Measurements from ENCODE around the gene ZMYM3. TPM values are rescaled to one million over a fixed set of nuclear protein-coding genes. Genes with fewer than 3 reads are reported as not detected.

Gene ZMYM3
- total and polyA plus RNA-seq, 2 donors (not counting 1 experiment from before 2014, with no cell fraction given) = 21.8 to 40.6 TPM

- POLR2A ChIA-PET = interaction anchor here (0.6 to 0.7 kb wide), 2 partner anchors 130 to 440 kb away, joined by 3 read pairs; no protein-coding TSS in a partner anchor
Measured at GRCh38 chrX:71216485-71216884, 37.5 kb downstream of the ZMYM3 start.

More at GRCh38 chrX:71216485-71216884, 37.5 kb downstream of the ZMYM3 start:
- no peaks in the 10 kb centered on the region for H3K9me3 Mint-ChIP-seq (ENCODE audit: insufficient read depth)
- no peak overlapping the region for H3K4me3 Mint-ChIP-seq
- TF ChIP-seq EZH2 (IDR thresholded peaks at IDR 0.05; ENCODE audit: borderline replicate concordance, insufficient read depth, low read depth, low read length, poor library complexity, severe bottlenecking) (no peak), CTCF (IDR thresholded peaks at IDR 0.05) (no peak)
- ATAC-seq (ENCODE audit: low read depth) (no peak), DNase-seq (no peak)
- WGBS (ENCODE audit: insufficient coverage) = 57% methylated on average over 4 of the region's 6 CpGs
- no peaks in the 10 kb centered on the region for H3K4me1 Mint-ChIP-seq
- no peaks in the 10 kb centered on the region for H3K27me3 ChIP-seq (replicated peaks in 1 of 4; ENCODE audit: control extremely low read depth in 1 of 4, control insufficient read depth in 3 of 4, insufficient read depth in 4 of 4, low read length in 3 of 4)
- H4K20me1 ChIP-seq (ENCODE audit: control insufficient read depth, insufficient read depth, low read length, poor library complexity, severe bottlenecking) = no peaks in the 10 kb centered on the region
- peak overlapping the region; percentile 6 for H2AFZ ChIP-seq (ENCODE audit: insufficient read depth, low read depth, low read length, poor library complexity, severe bottlenecking)
- no peaks in the 10 kb centered on the region for H3K9me3 ChIP-seq (ENCODE audit: control extremely low read depth in 1 of 3, control insufficient read depth in 2 of 3, insufficient read depth in 1 of 3, low read length in 2 of 3)
- no peak overlapping the region for H3K27ac ChIP-seq (ENCODE audit: low read length in 2 of 2)
- no peaks in the 10 kb centered on the region for H3K79me2 ChIP-seq (ENCODE audit: control insufficient read depth, insufficient read depth, low read length)
- H3K27ac Mint-ChIP-seq = no peak overlapping the region
- peaks cover 12% of the 10 kb centered on the region for H3K27me3 Mint-ChIP-seq
- intact Hi-C loops (cut with micrococcal nuclease) = no loop called here
- CTCF ChIA-PET = no interaction called here
- no peak overlapping the region for H3K4me2 ChIP-seq (replicated peaks; ENCODE audit: low read depth, low read length, poor library complexity, severe bottlenecking)
- no peak overlapping the region for H3K4me3 ChIP-seq (ENCODE audit: control extremely low read depth in 1 of 5, extremely low read depth in 1 of 5, insufficient read depth in 1 of 5, low read depth in 2 of 5, low read length in 4 of 5)
- no peaks in the 10 kb centered on the region for H3K36me3 ChIP-seq (replicated peaks in 1 of 2; ENCODE audit: control extremely low read depth in 1 of 2, control insufficient read depth in 1 of 2, extremely low read depth in 1 of 2, insufficient read depth in 2 of 2, low read length in 1 of 2)
- H3K9ac ChIP-seq (ENCODE audit: low read length) = no peak overlapping the region
- no peaks in the 10 kb centered on the region for H3K4me1 ChIP-seq (ENCODE audit: control insufficient read depth in 2 of 2, insufficient read depth in 2 of 2, low read length in 2 of 2)
